T-helper 1 cell treated with Interleukin-12 subunit alpha and Interleukin-12 subunit beta and Interleukin-4 antibody, amounts not matched to agents 30 μg/mL and 1 μg/mL, for 36 hours (primary cell): Measurements from ENCODE around the gene ALX4.

Experiments
- H3K27ac Mint-ChIP-seq: one replicate; pipeline ENCODE4 v1.8.0; 2021; ENCODE audit warnings: mild to moderate bottlenecking, mixed read lengths
- H3K27me3 Mint-ChIP-seq: one replicate; pipeline ENCODE4 v1.8.0; 2021; ENCODE audit warnings: low read depth, mixed read lengths
- H3K36me3 Mint-ChIP-seq: one replicate; pipeline ENCODE4 v1.8.0; 2021; ENCODE audit warnings: low read depth, mixed read lengths
- H3K4me1 Mint-ChIP-seq: one replicate; pipeline ENCODE4 v1.8.0; 2021; ENCODE audit warnings: low read depth, mixed read lengths
- H3K4me3 Mint-ChIP-seq: one replicate; pipeline ENCODE4 v1.8.0; 2021; ENCODE audit warnings: mild to moderate bottlenecking, moderate library complexity, mixed read lengths
- H3K9me3 Mint-ChIP-seq: one replicate; pipeline ENCODE4 v1.8.0; 2021; ENCODE audit warnings: mixed read lengths

Gene ALX4

DNA sequence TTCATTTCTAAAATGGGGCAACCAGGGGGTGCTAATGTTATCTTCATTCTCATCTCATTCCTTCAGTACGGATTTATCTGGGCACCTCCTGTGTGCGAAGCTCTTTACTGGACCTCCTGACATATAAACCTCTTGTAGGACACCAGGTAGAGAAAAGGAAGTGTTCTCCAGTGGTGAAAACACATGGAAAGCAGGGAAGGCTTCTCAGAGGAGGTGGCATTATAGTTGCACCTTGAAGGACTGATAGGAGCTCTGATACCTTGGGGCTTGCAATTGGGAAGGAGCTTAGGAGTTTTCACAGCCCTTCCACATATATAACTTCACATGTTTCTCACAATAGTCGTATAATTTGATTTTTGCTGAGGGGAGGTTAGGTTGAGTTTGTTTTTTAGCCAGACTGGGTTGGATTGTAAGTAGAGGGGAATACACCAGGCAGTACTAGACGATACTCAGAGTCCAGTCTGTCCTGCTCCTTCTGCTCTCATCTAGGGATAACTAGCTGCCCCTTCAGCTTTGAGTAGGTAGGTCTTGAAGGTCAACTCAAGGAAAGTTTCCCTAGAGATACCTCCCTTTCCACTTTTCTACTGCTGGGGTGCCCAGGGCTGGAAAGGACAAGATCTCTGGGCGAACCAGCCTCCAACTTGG is 34.0 kb upstream of the ALX4 start:
- H3K27ac Mint-ChIP-seq = no peak overlapping the region
- H3K4me1 Mint-ChIP-seq = no peaks in the 10 kb centered on the region

DNA sequence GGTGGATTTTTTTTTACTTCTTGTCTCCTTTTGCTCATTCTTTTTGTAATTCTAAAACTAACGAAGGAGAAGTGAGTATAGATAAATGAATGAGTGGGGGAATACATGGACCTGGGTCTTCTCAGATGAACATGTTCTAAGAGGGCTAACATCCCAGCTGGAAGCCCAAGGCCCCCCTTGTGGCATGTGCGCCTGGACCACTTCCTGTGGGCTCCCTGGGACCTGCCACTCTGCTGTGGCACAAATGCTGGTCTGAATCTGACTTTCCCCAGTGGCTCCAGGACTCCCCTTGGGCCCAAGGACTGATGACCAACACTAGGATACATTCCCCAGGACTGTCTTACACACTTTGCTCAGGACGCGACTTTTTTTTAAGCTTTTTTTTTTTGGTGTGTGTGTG is 32.7 kb upstream of the ALX4 start:
- Mint-ChIP-seq H3K27ac (no peak overlapping the region), H3K4me3 (no peak overlapping the region), H3K27me3 (peaks cover 17% of the 10 kb centered on the region), H3K9me3 (no peaks in the 10 kb centered on the region), H3K36me3 (no peaks in the 10 kb centered on the region), H3K4me1 (no peaks in the 10 kb centered on the region)

More for the DNA sequence above, 34.0 kb upstream of the ALX4 start:
- H3K27me3 Mint-ChIP-seq = peaks cover 4% of the 10 kb centered on the region
- no peak overlapping the region for H3K4me3 Mint-ChIP-seq
- H3K9me3 Mint-ChIP-seq = no peaks in the 10 kb centered on the region
- H3K36me3 Mint-ChIP-seq = no peaks in the 10 kb centered on the region

DNA sequence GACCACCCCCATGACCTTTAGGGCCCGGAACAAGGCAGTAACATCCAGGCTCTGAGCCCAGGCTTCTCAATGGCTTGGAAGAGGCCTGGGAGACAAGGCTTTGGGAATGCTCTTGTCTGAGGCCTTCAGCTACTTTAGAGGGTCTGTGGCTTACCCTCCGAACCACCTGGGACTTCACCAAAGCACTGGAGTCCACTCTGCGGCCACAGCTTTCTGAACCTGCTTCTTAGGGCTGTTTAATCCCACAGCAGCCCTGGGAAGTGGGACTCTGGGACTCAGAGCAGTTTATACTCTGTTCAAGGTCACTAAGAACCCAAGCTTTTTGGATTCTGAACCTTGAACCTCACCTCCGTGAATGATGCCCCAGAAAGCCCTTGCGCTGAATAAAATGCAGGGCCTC is 30.7 kb upstream of the ALX4 start:
- Mint-ChIP-seq H3K27ac (no peak overlapping the region), H3K9me3 (no peaks in the 10 kb centered on the region), H3K4me1 (no peaks in the 10 kb centered on the region), H3K27me3 (peaks cover 36% of the 10 kb centered on the region), H3K4me3 (no peak overlapping the region), H3K36me3 (no peaks in the 10 kb centered on the region)

DNA sequence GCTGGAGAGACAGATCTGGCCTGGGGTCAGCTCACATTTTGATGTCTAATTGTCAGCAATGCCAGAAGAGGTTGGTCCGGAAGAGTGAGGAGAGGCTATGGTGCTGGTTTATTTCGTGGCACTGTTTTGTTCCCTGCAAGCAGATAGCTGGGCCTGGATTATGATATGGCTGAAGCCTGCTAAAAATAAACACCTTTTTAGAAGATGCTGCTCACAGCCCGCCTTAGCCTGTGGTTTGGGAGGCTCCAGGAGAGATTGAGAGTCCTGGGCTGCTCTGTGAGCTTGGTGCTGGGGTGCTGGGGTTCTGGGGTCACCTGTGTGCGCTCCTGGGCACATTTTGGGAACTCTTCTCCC is 29.6 kb upstream of the ALX4 start:
- Mint-ChIP-seq H3K36me3 (no peaks in the 10 kb centered on the region), H3K4me1 (no peaks in the 10 kb centered on the region), H3K9me3 (no peaks in the 10 kb centered on the region), H3K4me3 (no peak overlapping the region), H3K27me3 (peaks cover 48% of the 10 kb centered on the region), H3K27ac (no peak overlapping the region)

DNA sequence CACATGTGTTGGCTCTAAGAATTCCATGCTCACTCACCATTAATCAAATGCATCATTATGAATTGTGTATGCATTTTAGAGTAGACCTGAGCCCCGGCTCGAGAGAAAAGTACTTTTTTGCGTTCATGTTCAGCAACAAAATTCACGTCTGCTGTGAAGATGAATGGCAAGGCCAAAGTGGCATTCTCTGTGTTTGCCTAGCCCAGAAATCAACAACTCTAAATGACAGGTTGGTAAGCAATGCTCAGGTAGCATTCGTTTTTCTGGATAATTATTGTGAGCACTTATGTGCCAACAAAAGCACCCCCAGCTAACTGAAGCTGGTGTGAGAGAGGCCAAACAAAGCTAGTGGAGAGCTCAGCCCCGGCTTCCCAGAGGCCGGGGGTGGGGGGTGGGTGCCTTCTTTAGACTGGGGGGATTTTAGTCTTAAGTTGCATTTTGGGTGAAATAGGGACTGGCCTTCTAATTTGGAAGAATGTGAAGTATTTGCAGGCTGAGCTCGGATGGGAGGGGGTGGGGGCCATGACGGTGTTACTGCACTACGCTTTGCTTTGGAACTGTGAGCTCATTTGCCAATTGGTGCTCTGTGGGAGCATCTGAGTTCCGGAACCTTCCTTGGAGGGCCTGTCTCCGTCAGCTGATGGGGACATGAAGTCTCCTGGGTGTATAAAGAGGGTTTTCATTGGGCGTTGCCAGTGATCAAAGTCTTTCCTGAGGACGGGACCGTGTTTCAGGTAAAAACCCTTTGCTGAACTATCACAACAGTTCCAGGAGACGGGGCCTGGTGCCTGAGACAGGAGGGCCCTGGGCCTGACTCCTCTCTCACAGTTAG is 29.0 kb upstream of the ALX4 start:
- H3K27me3 Mint-ChIP-seq = peaks cover 48% of the 10 kb centered on the region
- H3K36me3 Mint-ChIP-seq = no peaks in the 10 kb centered on the region
- no peaks in the 10 kb centered on the region for H3K4me1 Mint-ChIP-seq
- H3K4me3 Mint-ChIP-seq = no peak overlapping the region
- no peaks in the 10 kb centered on the region for H3K9me3 Mint-ChIP-seq
- H3K27ac Mint-ChIP-seq = no peak overlapping the region

DNA sequence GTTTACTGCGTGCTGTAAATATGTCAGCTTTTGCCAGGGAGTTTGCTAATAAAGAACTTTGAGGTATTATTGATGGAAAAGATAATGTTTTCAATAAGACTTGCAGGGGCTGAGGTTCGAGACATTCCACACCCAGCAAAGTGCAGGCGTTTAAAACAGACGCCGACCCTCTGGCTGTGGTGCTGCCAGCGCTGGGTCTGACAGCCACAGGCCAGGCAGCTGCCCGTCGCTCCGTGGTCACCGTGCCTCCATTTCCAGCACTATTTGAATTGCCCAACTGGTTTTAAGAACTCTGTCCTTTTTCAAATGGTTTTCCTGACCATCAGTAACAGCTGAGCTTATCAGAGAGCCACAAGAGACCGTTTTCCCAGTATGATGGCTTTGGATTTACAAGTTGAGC is 28.1 kb upstream of the ALX4 start:
- Mint-ChIP-seq H3K4me3 (no peak overlapping the region), H3K4me1 (no peaks in the 10 kb centered on the region), H3K27ac (no peak overlapping the region), H3K27me3 (peaks cover 55% of the 10 kb centered on the region), H3K36me3 (no peaks in the 10 kb centered on the region), H3K9me3 (no peaks in the 10 kb centered on the region)

DNA sequence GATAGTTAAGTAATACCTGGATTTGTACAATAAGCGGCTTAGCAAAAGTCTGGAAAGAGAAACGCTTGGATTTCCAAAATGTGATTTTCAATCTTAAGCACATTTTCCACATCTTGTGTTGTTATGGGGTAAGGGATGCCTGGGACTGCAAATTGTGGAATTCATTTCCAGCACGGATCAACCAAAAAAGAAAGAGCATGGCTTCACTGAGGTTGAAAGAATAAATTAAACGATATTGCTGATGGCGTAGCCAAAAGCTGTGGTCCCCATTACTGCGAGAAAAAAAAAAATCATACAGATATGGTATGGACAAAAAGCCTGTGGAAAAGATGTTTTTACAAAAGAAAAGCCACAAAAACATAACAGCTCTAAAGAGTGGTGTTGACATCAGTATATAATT is 26.0 kb upstream of the ALX4 start:
- Mint-ChIP-seq H3K4me1 (no peaks in the 10 kb centered on the region), H3K4me3 (no peak overlapping the region), H3K27ac (no peak overlapping the region), H3K27me3 (peaks cover 59% of the 10 kb centered on the region), H3K9me3 (no peaks in the 10 kb centered on the region), H3K36me3 (no peaks in the 10 kb centered on the region)

DNA sequence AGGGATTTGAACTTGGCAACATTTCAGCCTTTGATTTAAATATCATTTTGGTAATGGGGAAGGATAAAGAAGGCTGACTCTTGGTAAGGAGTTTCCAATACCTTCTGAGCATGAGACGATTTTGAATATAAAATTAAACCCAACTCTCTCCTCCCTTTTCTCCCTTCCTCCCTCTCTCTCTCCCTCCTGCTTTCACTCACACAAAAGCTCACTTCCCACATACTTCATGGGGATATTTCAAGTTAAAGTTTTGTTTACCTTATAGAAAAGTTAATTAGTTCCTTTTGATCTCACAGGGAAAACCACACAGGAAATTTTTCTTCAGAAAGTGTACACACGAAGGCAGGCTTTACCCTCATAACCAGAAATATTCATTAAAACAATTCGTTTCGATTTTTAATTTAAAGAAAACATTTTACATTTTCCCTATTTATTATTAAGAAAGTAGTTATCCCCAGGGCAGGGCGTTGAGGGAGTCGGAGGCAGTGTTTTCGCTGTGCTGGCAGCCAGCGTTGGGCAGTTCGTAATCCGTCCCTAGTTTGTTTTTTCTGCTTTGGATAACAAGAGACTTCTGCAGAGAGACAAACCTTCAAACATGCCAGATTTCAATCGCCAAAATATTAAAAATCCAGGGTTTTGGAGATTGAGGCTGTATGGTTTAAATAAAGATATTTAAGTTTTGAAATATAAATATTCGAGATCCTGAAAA is 25.3 kb upstream of the ALX4 start:
- no peaks in the 10 kb centered on the region for H3K4me1 Mint-ChIP-seq
- peaks cover 63% of the 10 kb centered on the region for H3K27me3 Mint-ChIP-seq
- no peaks in the 10 kb centered on the region for H3K9me3 Mint-ChIP-seq
- H3K36me3 Mint-ChIP-seq = no peaks in the 10 kb centered on the region
- H3K4me3 Mint-ChIP-seq = no peak overlapping the region
- no peak overlapping the region for H3K27ac Mint-ChIP-seq

DNA sequence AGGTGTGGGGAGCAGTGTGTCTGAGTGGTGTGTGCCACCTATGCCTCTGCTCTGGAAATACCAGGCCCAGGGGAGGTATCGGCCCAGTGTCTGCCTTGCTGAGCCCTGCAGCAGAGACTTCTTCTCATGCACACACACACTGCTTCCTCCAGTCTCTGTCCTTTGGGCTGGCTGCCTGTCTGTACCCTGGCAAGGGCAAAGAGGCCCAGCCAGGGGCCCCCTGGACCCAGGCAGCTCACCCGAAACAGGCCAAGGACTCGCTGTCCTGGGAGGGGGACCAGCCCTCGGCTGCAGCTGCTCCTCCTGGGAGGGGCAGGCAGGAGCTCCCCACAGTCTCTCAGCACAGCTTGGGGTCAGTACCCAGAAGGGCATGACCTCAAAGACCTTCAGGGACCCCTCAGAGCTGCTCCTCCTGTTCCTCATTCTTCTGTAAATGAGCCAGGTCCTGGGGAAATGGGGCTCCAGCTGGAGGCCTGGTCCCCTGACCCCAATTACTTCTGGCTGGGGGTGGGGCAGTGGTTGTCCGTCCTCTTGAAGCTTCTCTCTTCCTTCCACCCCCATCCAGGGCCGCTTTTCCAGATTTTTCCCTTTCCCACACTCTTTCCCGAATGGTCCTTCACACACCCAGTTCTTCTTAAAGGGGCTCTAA is 24.5 kb upstream of the ALX4 start:
- H3K9me3 Mint-ChIP-seq = no peaks in the 10 kb centered on the region
- no peaks in the 10 kb centered on the region for H3K4me1 Mint-ChIP-seq
- peaks cover 64% of the 10 kb centered on the region for H3K27me3 Mint-ChIP-seq
- H3K27ac Mint-ChIP-seq = no peak overlapping the region
- no peak overlapping the region for H3K4me3 Mint-ChIP-seq
- no peaks in the 10 kb centered on the region for H3K36me3 Mint-ChIP-seq

DNA sequence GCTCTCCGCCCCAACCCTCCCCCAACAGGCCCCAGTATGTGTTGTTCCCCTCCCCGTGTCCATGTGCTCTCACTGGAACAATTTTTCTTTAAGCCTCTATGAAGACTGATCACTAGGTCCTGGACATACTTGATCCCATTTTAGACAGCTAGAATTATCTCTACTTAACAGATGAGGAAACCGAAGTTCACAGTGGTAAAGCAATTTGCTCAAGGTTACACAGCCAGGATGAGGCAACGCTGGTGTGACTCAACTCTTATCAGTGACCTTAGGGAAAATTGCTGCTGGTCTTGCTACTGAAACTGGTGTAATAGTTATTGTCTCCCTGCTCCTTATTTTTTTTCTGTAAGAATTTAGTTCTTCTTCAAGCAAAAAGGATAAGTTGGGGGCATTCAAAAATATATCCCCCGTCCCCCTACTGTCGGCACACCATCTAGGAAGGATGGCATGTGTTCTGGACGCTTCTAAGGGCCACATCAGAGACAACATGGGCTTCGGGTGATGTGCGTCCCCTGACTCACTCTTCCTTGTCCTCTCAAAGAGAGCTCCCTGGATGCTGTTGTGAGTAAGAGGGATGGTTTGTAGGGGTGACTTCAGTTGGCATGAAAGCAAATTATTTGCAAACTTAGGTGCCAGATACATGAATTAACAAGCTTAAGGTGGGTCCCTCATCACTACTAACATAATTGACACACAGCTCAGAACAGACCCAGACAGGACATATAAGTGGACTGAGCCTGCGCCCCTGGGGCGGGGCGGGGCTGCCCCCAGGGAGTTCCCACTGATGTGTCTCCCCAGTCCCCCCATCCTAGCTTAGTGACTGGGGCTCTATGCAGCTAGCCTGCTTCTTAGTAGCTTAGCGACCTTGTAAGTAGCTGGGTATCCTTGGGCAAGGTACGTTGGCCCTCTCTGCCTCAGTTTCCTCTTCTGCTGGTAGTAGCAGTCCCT is 23.6 kb upstream of the ALX4 start:
- no peaks in the 10 kb centered on the region for H3K36me3 Mint-ChIP-seq
- no peak overlapping the region for H3K27ac Mint-ChIP-seq
- no peak overlapping the region for H3K4me3 Mint-ChIP-seq
- no peaks in the 10 kb centered on the region for H3K4me1 Mint-ChIP-seq
- H3K9me3 Mint-ChIP-seq = no peaks in the 10 kb centered on the region
- H3K27me3 Mint-ChIP-seq = peaks cover 62% of the 10 kb centered on the region

DNA sequence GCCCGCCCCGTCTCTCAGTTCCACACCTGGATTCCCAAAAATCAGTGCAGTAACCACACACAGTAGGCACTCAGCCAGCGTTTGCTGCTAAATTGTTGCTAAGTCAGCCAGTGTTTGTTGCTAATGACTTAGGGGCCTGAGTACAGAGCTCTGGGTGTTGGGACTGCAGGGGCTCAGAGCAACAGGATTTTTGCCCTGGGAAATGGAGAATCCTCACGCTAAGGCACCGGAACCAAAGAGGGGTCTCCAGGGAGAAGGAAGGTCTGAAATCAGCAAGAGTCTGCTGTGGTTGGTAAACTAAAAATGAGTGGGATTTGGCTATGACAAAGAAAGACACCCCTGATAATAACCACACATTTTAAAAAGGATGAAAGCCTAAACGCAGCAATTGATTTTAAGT is 22.7 kb upstream of the ALX4 start:
- H3K4me3 Mint-ChIP-seq = no peak overlapping the region
- H3K4me1 Mint-ChIP-seq = no peaks in the 10 kb centered on the region
- peaks cover 59% of the 10 kb centered on the region for H3K27me3 Mint-ChIP-seq
- no peaks in the 10 kb centered on the region for H3K36me3 Mint-ChIP-seq
- H3K27ac Mint-ChIP-seq = no peak overlapping the region
- no peaks in the 10 kb centered on the region for H3K9me3 Mint-ChIP-seq

DNA sequence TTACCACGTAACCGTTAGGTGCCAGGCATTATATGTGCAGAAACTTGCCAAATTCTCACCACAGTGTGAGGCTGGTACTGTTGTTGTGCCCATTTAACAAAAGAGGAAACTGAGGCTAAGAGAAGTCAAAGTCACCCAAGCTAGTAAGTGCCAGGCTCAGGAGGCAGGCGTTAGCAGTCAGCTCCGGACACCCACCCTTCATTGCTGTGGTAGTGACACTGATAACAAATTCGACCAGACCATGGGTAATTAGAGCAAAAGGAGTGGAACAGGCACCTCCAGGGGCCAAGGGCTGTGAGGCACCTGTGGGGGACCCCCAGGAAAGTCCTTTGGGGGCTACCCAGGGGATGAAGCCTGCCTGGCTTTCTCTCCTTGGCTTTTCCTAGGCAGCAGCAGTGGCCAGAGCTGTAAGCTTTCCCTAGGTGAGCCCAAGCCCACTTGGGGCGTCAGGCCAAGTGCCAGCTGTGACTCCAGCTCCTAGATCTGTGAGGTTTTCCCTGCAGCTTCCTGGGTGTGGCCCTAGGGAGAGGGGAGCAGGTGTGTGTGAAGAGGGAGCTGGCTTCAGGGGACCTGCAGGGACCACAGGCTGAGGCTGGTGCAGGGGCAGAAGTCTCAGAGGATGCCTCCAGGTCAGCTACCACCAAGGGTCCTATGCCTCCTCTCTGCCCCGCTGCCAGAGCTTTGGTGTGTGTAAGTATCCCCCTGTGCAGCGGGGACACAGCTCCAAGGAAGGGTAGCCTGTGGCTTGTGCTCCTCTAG is 19.7 kb upstream of the ALX4 start:
- no peaks in the 10 kb centered on the region for H3K36me3 Mint-ChIP-seq
- no peaks in the 10 kb centered on the region for H3K4me1 Mint-ChIP-seq
- H3K9me3 Mint-ChIP-seq = no peaks in the 10 kb centered on the region
- H3K4me3 Mint-ChIP-seq = no peak overlapping the region
- peaks cover 54% of the 10 kb centered on the region for H3K27me3 Mint-ChIP-seq
- no peak overlapping the region for H3K27ac Mint-ChIP-seq

DNA sequence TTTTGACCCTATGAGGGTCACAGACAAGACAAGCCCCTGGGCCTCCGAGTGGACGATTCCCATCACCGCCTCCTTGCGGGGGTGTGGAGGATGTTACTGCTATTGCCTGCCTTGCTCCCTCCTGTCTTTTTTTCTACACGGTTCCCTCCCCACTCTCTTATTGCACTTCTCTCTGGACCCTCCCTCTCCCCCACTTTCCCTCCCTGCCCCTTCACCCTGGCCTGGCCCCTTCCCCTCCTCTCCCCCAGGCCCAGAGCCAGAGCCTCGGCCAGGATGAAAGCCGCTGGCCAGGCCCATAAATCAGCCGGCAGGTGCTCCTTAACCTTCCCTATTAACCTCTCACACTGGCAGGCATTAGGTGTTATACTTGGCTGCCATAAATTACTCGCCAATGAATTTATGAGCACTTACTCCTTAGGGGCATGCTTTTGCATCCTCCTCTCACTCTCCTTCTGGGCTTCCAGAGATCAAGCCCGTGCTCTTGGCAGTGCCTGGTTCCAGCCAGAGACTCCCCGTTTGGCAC is 18.3 kb upstream of the ALX4 start:
- Mint-ChIP-seq H3K4me1 (no peaks in the 10 kb centered on the region), H3K27me3 (peaks cover 59% of the 10 kb centered on the region), H3K36me3 (no peaks in the 10 kb centered on the region), H3K9me3 (no peaks in the 10 kb centered on the region), H3K27ac (no peak overlapping the region), H3K4me3 (no peak overlapping the region)
